Fibroblast of pulmonary artery (primary cell): Measurements from ENCODE around the gene DRAP1.

ENCODE experiments used
- DNase-seq: peaks from one replicate; pipeline ENCODE4 v3.0.0-alpha.2; 2010; ENCODE audit warnings: low read depth
- H3K4me3 ChIP-seq: replicated peaks from 2 replicates; pipeline ENCODE4 v1.5.1; 2011; ENCODE audit warnings: low read depth, mild to moderate bottlenecking, control low read depth, low read length, moderate library complexity
- TF ChIP-seq, protein P1 (sequence below): IDR thresholded peaks from 2 replicates; pipeline ENCODE4 v1.5.1; 2011; ENCODE audit warnings: mild to moderate bottlenecking, control low read depth, low read length, inconsistent platforms; ENCODE audit errors: missing control alignments

DRAP1 gene, protein sequence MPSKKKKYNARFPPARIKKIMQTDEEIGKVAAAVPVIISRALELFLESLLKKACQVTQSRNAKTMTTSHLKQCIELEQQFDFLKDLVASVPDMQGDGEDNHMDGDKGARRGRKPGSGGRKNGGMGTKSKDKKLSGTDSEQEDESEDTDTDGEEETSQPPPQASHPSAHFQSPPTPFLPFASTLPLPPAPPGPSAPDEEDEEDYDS

DNA sequence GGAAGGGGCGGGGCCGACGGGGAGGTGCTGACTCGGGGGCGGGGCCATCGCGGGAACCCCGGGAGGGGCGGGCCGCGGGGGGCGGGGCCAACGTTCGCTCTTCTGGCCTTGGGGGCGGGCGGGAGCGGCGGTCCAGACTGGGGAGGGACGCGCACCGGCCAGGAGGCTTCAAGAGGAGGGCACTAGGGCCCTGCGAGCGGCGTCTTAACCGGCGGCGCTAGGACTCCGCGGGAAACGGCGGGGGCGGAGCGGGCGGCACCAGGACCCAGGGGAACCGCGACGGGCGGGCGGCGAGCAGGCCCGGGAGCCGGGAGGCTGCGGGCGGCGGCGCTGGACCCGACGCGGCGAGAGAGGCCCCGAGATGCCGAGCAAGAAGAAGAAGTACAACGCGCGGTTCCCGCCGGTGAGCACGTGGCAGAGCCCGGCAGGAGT, at the start of gene DRAP1:
DRAP1 (plus strand) TSS at position 286 of the 432 bp plus-strand sequence; CDS start at position 362, 76 bp downstream.
- TF ChIP-seq, protein P1, sequence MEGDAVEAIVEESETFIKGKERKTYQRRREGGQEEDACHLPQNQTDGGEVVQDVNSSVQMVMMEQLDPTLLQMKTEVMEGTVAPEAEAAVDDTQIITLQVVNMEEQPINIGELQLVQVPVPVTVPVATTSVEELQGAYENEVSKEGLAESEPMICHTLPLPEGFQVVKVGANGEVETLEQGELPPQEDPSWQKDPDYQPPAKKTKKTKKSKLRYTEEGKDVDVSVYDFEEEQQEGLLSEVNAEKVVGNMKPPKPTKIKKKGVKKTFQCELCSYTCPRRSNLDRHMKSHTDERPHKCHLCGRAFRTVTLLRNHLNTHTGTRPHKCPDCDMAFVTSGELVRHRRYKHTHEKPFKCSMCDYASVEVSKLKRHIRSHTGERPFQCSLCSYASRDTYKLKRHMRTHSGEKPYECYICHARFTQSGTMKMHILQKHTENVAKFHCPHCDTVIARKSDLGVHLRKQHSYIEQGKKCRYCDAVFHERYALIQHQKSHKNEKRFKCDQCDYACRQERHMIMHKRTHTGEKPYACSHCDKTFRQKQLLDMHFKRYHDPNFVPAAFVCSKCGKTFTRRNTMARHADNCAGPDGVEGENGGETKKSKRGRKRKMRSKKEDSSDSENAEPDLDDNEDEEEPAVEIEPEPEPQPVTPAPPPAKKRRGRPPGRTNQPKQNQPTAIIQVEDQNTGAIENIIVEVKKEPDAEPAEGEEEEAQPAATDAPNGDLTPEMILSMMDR = no peak
- peak; percentile 99 for DNase-seq
- peak within 1 kb of the TSS; percentile 95 for H3K4me3 ChIP-seq

GRCh38 chr11:65869643-65870306, 49.5 kb upstream of the DRAP1 start:
- no peak overlapping the region for H3K4me3 ChIP-seq
- DNase-seq = no peak
- TF ChIP-seq, protein P1 = no peak

DNA sequence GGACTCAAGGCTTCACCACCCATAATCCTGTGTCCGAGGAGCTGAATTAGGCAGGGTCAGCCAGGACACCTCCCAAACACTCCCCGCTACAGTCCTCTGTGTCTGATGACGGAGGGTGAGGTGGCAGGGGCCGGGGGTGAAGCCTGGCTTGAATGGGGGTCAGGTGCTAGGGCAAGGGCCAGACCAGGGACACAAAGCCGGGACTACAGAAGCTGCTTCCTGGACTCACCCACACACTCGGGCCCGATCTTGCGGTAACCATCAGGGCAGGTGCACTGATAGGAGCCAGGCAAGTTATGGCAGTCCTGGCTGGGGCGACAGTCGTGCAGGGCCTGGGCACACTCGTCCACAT, 48.9 kb upstream of the DRAP1 start:
- TF ChIP-seq, protein P1 = no peak
- H3K4me3 ChIP-seq = no peak overlapping the region
- DNase-seq = no peak

DNA sequence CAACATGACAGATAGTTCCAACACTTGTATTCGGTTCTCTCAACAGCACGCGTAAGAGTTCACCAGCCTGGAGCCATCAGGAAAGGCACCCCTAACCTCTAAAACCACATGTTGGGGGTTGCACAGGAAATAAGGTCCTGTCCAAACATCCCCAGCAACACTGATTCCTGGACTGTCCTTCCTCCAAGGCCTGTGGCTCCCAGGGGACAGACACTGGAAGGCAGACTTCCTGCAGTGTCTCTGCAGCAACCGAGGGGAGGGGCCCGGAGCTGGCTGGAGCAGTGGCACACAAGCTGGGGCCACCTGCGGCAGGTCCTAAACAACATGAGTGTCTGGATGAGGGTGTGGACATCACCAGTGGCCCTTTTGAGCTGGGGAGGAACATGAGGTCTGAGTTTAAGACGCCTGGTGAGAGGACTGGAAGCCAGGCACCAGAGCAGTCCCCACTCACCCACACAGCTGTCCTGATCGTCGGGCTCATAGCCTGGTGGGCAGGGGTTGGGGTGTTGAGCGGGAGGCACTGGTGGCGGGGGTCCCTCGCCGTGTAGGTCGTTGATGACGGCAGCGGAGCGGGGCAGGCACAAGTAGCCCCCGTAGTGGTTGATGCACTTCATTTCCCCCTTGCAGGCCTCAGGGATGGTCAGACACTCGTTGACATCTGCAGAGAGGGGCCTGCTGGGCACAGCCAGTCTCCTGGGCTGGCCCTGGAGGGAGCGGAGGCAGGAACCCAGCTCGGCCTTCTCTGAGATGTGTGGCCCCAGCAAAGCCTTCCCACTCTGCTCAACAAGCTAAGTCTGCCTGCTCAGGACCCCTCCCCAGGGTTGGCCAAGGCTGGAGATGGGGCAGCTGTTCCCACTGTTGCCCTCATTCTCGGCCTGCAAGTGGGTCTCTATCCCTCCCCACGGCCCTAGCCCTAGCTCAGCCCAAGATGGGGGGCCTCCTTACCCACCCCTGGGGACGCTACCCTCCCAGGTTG, 48.2 kb upstream of the DRAP1 start:
- TF ChIP-seq, protein P1 = no peak
- H3K4me3 ChIP-seq = peak overlapping the region; percentile 67
- no peak for DNase-seq

DNA sequence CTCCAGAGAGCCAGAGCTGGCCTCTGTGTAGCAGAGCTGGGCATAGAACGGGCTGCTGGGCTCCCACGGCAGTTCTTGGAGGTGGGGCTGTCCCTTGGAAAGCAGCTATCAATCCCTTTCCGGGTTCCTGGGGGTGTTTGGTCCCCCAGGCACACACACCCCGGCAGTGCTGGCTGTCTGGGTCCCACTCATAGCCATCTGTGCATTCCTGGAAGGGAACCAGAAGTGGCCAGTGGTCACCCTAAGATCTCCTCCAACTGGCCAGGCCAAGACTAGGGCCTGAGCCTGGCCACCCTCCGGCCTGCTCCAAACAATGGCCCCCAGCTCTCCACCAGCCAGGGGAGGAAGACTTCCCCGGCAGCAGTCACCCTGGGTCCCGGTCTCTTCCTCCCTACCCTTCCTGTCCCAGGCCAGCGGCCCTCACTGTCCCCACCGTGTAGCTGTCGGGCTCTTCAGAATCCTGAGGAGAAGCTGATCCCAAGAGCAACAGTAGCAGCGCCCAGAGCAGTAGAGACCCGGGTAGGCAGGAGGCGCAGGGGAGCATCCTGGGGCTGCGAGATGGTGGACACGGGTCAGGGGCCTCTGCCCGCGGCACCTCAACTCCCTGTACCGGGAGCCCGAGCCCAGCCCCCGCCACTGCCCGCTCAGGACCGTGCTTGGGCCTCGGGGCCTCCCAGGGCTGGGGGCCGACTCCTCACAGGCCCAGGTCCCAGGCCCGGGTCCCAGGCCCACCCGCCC, 47.2 kb upstream of the DRAP1 start:
- TF ChIP-seq, protein P1 = peak; percentile 27
- DNase-seq = no peak
- peak overlapping the region; percentile 67 for H3K4me3 ChIP-seq

DNA sequence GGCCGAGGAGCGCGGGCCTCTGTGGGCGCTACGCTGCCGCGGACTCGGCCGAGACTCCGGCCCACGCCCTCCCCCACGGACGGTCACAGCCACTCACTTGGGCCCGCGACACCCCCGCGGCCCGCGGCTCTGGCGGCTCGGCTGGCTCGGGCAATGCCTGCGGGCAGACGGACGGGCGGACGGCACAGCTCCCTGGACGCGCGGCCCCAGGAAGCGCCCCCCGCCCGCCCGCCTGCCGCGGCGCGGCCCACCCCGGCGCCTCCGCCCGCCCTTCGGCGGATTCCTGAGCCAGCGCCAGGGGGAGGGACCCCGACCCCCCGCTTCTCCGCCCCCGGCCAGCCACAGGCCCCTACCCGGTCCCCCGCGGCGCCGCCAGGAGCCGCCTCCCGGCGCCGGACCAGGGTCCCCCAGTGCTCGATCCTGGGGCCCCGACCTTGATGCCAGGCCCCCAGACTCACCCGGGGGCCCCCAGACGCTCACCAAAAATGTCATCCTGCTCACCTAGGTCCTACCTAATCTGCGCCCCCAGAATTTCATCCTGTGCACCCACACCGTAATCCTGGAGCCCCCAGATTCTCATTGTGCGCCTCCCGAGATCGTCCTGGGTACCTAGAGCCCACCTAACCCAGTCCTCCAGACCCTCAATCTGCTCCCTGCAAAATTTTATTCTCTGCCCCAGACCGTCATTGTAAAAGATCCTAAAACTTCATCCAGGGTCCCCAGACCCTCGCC, 46.5 kb upstream of the DRAP1 start, which contains the start of gene EFEMP2:
EFEMP2 (minus strand) TSS at position 215 of the 732 bp plus-strand sequence. CDS start 446 bp downstream, outside the sequence.
- TF ChIP-seq, protein P1 = no peak
- peak within 1 kb of the TSS; percentile 67 for H3K4me3 ChIP-seq
- no peak for DNase-seq
